Muscle of leg (tissue), 16 donors: ENCODE results near the gene ENDOV. TPM values are rescaled to one million over a fixed set of nuclear protein-coding genes. Genes with fewer than 3 reads are reported as not detected.

Experiments used
- DNase-seq: peaks from one replicate; pipeline ENCODE4 v3.0.0; 2013
- H3K27ac ChIP-seq: one replicate; pipeline ENCODE4 v1.5.1; 2013; ENCODE audit warnings: mild to moderate bottlenecking, low read length, control low read depth
- H3K27me3 ChIP-seq: one replicate; pipeline ENCODE4 v1.6.1; 2013; ENCODE audit warnings: low read length; ENCODE audit not compliant: control insufficient read depth, insufficient read depth
- H3K36me3 ChIP-seq: one replicate; pipeline ENCODE4 v1.6.1; 2013; ENCODE audit warnings: low read length; ENCODE audit not compliant: control insufficient read depth, insufficient read depth
- H3K4me1 ChIP-seq: one replicate; pipeline ENCODE4 v1.6.1; 2013; ENCODE audit warnings: low read length; ENCODE audit not compliant: control insufficient read depth, insufficient read depth
- H3K4me3 ChIP-seq: one replicate; pipeline ENCODE4 v1.5.1; 2013; ENCODE audit warnings: low read length, control low read depth
- H3K9me3 ChIP-seq: replicated peaks from 2 replicates; pipeline ENCODE4 v1.6.1; 2013; ENCODE audit warnings: low read depth, low read length; ENCODE audit not compliant: control insufficient read depth
- WGBS: methylation state at CpG from one replicate; pipeline ENCODE4 v1.1.5; 2013; ENCODE audit warnings: missing lambda C conversion rate; ENCODE audit not compliant: insufficient coverage; 5-methylcytosine and 5-hydroxymethylcytosine counted together
- long read RNA-seq, 11 donors: transcript quantifications; one replicate each; lab custom pipeline, GENCODE V29; 2026
- polyA plus RNA-seq, 8 donors: library from polyadenylated mRNA; unstranded; fragments of 120-200 nt; gene quantifications; one replicate each; pipeline versions ENCODE4 v1.2.1 to v1.2.3, GENCODE V29; 2013; ENCODE audit warnings: inconsistent platforms in 1 of 8, low replicate concordance in 1 of 8; ENCODE audit not compliant: insufficient read length in 8 of 8, insufficient read depth in 1 of 8
- total RNA-seq: library from RNA; stranded (reverse); fragments of 120-200 nt; gene quantifications from one replicate; pipeline ENCODE4 v1.2.4, GENCODE V29; 2013

The ENDOV gene
- 11.3 TPM for total RNA-seq
- 10 to 100 TPM; 14.7 to 23.8 (median 20.1) TPM for polyA plus RNA-seq
- long read RNA-seq, donor 1, result 0 reads
- long read RNA-seq, donor 2, result 0 reads
- long read RNA-seq, donor 3, partial matches to known transcripts, result 0 of 3 reads
- long read RNA-seq, donor 3, other reads (novel, unspliced or antisense), result 0 of 3 reads
- long read RNA-seq, donor 4, partial matches to known transcripts, result 0 of 2 reads
- long read RNA-seq, donor 4, other reads (novel, unspliced or antisense), result 0 of 2 reads
- long read RNA-seq, donor 5, partial matches to known transcripts, result 0 of 5 reads
- long read RNA-seq, donor 5, other reads (novel, unspliced or antisense), result 0 of 5 reads
- long read RNA-seq, donor 6, partial matches to known transcripts, result 0 of 6 reads
- long read RNA-seq, donor 6, other reads (novel, unspliced or antisense), result 0 of 6 reads
- long read RNA-seq, donor 7, partial matches to known transcripts, result 0 of 1 reads
- long read RNA-seq, donor 7, other reads (novel, unspliced or antisense), result 0 of 1 reads
- long read RNA-seq, donor 8, result 0 reads
- long read RNA-seq, donor 9, result 0 reads
- long read RNA-seq, donor 10, partial matches to known transcripts, result 0 of 2 reads
- long read RNA-seq, donor 10, other reads (novel, unspliced or antisense), result 0 of 2 reads
- long read RNA-seq, donor 11, result 0 reads

DNA sequence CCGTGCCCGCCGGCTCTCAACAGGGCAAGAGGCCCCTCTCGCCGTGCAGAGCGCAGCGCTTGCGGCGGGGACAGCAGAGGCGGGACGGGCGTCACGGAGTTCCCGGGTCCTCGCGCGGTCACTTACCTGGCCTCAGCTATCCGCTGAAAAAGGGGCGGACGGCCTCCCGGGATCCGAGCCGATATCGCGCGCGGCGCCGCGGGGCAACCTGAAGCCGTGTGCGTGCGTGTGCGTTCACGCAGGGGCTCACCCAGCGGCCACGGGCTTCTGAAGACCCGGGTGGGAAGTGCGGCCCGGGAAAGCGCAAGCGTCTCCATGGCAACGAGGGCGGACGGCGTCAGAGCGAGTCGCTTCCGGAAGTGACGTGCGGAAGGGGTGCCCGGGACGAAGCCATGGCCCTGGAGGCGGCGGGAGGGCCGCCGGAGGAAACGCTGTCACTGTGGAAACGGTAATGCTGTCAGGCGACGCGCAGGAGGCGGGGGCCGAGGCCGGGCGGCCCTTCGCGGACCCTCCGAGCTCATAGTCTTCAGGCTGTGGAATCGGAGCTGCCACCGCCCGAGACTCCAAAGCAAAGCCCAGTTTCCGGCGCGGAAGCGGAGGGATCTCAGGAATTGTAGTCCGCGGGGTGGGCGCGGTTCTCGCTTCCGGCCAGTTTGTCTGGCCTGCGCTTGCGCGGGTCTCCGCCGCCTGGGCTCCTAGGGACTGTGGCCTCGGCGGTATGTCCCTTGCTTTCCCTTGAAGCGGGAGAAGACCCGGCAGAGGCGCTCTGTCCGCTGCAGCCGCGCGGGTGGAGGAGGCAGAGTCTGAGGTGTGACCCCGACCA, at the start of gene ENDOV:
Gene ENDOV, plus strand, starts transcription at position 365 of the 823 bp plus-strand sequence. Its CDS starts 28 bp downstream, at position 393.
- H3K36me3 ChIP-seq, result peaks cover 18% of the 10 kb centered on the region
- peak; percentile 98 for DNase-seq
- peak within 1 kb of the TSS; percentile 98 for H3K27ac ChIP-seq
- H3K9me3 ChIP-seq, result no peaks in the 10 kb centered on the region
- WGBS, result under 1% methylated on average over 97 of the region's 97 CpGs
- peaks cover 5% of the 10 kb centered on the region for H3K27me3 ChIP-seq
- H3K4me1 ChIP-seq, result peaks cover 15% of the 10 kb centered on the region
- peak within 1 kb of the TSS; percentile 96 for H3K4me3 ChIP-seq

DNA sequence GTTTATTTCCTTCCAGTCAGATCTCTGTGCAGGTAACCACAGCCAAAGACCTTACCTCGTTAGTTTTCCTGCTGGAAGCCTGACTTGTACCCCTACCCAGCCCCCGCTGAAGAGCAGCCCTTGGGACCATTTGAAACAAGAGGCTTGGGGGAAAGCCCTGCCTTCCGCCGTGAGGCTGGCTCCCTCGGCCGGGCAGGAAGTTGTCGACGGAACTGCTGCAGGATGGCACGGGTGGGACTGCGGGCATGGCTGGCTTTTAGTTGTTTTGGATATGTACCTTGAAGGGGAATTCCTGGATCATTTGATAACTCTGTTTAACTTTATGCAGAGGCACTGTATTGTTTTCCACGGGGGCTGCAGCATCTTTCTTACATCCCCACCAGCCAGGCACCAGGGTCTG, 49.0 kb upstream of the ENDOV start:
- WGBS, result 83% methylated on average over 2 of the region's 11 CpGs
- Histone ChIP-seq H3K9me3 (no peaks in the 10 kb centered on the region), H3K4me1 (peaks cover 5% of the 10 kb centered on the region), H3K27ac (no peak overlapping the region), H3K4me3 (no peak overlapping the region), H3K36me3 (peaks cover 79% of the 10 kb centered on the region), H3K27me3 (no peaks in the 10 kb centered on the region)
- DNase-seq, result no peak

- 60% methylated on average over 16 of the region's 17 CpGs for WGBS
- no peaks in the 10 kb centered on the region for H3K27me3 ChIP-seq
Measured at GRCh38 chr17:80367503-80367902, 47.5 kb upstream of the ENDOV start.

DNA sequence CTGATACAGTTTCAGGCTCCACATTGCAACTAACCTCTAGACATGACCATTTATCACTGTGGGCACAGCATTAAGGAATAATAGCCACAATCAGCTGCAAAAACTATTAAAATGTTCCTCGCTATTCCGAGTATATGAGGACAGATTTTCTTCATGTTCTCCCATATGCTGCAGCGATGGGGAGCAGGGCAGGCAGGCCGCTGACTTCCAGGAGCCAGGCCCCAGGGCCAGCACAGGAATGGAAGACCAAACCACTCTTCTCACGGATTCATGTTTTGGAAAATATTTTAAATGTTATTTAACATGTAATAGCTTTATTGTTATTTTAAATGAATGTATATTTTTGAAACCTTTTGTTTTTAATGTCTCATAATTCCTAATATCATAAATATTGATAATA, 43.8 kb upstream of the ENDOV start:
- no peaks in the 10 kb centered on the region for H3K27me3 ChIP-seq
- no peak overlapping the region for H3K4me3 ChIP-seq
- no peak for DNase-seq
- H3K36me3 ChIP-seq, result peaks cover 68% of the 10 kb centered on the region
- no peak overlapping the region for H3K27ac ChIP-seq
- no peaks in the 10 kb centered on the region for H3K4me1 ChIP-seq
- WGBS, result 75% methylated on average over 2 of the region's 5 CpGs
- H3K9me3 ChIP-seq, result no peaks in the 10 kb centered on the region

More at GRCh38 chr17:80367503-80367902, 47.5 kb upstream of the ENDOV start:
- Histone ChIP-seq H3K36me3 (peaks cover 75% of the 10 kb centered on the region), H3K4me3 (no peak overlapping the region), H3K27ac (no peak overlapping the region), H3K4me1 (peaks cover 5% of the 10 kb centered on the region), H3K9me3 (no peaks in the 10 kb centered on the region)
- DNase-seq, result no peak

DNA sequence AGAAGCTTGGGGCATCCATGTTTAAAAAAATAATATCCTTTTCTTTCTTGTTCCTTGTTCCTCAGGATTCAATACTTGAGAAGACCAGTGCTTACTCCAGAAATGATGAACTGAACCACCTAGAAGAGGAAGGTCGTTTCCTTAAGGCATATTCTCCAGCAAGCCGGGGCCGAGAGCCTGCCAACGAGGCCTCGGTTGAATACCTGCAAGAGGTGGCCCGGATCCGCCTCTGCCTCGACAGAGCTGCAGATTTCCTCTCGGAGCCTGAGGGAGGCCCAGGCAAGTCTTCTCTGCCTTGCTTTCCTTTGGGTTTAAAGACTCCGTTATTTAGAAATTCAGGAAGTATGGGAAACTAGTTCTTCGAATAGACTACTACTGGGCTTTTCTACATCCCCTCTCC, 42.5 kb upstream of the ENDOV start:
- Histone ChIP-seq H3K4me1 (no peaks in the 10 kb centered on the region), H3K9me3 (no peaks in the 10 kb centered on the region), H3K4me3 (no peak overlapping the region), H3K36me3 (peaks cover 77% of the 10 kb centered on the region), H3K27ac (no peak overlapping the region), H3K27me3 (no peaks in the 10 kb centered on the region)
- WGBS, result 82% methylated on average over 8 of the region's 11 CpGs
- DNase-seq, result no peak

GRCh38 chr17:80372922-80373570, 41.9 kb upstream of the ENDOV start:
- no peaks in the 10 kb centered on the region for H3K27me3 ChIP-seq
- H3K4me1 ChIP-seq, result no peaks in the 10 kb centered on the region
- WGBS, result 90% methylated on average over 18 of the region's 18 CpGs
- no peak overlapping the region for H3K27ac ChIP-seq
- H3K36me3 ChIP-seq, result peaks cover 77% of the 10 kb centered on the region
- no peak for DNase-seq
- no peaks in the 10 kb centered on the region for H3K9me3 ChIP-seq
- H3K4me3 ChIP-seq, result no peak overlapping the region

DNA sequence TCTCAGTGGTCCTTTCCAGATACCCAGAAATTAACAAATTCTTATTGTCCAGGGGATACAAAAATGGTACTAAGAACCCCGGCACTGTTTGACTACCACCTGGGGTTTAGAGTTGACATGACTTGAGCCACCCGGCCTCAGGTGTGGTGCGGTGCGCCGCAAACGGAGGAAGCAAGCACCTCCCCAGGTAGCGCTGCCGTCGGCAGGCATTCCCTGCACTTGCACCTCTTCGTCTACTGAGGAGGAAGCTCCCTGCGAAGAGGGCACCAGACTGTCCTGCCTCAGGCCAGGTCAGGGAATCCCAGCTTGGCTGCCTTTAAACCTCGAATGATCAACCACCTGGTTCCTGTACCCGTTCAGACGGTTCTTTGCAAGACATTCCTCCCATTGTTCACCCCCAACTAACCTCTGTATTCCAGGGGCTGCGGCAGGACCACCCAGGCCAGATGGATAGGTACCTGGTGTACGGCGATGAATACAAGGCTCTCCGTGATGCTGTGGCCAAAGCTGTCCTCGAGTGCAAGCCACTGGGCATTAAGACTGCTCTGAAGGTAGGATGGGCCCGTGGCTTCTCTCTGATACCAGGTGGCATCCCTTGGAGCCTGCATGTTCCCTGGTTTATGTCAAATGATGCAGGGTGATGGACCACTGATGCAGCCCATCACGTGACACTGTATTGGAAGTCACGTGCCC, 40.8 kb upstream of the ENDOV start:
- Histone ChIP-seq H3K27ac (peak overlapping the region; percentile 21), H3K36me3 (peaks cover 76% of the 10 kb centered on the region), H3K27me3 (no peaks in the 10 kb centered on the region), H3K4me3 (no peak overlapping the region), H3K9me3 (no peaks in the 10 kb centered on the region), H3K4me1 (no peaks in the 10 kb centered on the region)
- no peak for DNase-seq
- WGBS, result 94% methylated on average over 17 of the region's 22 CpGs

- no peaks in the 10 kb centered on the region for H3K27me3 ChIP-seq
- H3K9me3 ChIP-seq, result no peaks in the 10 kb centered on the region
- no peak overlapping the region for H3K4me3 ChIP-seq
- peaks cover 76% of the 10 kb centered on the region for H3K36me3 ChIP-seq
- no peaks in the 10 kb centered on the region for H3K4me1 ChIP-seq
- 48% methylated on average over 13 of the region's 14 CpGs for WGBS
- peak overlapping the region; percentile 21 for H3K27ac ChIP-seq
- peak; percentile 92 for DNase-seq
Measured at GRCh38 chr17:80374732-80375585, 40.0 kb upstream of the ENDOV start.

DNA sequence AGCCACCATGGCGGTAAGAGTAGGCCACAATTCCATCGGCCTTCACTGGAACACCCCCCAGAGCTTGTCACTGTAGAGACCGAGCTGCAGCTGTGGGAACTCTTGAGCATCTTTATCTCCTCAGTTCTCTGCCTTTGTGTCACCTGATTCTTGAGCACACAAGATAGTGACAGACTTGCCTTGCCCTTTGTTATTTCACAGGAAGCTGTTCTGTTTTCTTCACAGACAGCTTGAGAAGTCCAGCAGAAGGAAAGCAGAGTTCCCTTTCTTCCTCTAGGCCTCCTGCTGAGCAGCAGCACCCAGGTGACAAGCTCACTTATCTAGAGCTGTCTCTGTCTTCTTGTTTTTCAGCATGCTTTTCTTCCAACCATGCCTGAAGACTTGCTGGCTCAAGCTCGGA, 38.4 kb upstream of the ENDOV start:
- Histone ChIP-seq H3K4me1 (no peaks in the 10 kb centered on the region), H3K36me3 (peaks cover 80% of the 10 kb centered on the region), H3K4me3 (no peak overlapping the region), H3K27ac (no peak overlapping the region), H3K27me3 (no peaks in the 10 kb centered on the region), H3K9me3 (no peaks in the 10 kb centered on the region)
- DNase-seq, result no peak
- WGBS, result 89% methylated on average over 4 of the region's 4 CpGs
